NCI-H1930 (cell line): Measurements from ENCODE around the gene DIO3.
"Not testable (repeated sequence)": the region's sequence is repeated elsewhere in the genome, so short reads cannot be mapped to it uniquely, and the experiment has no call there.

Experiments
- DNase-seq, 2 experiments: peaks; one replicate each; lab custom pipeline; 2025; lab: John Stamatoyannopoulos, UW

The DIO3 gene

DNA sequence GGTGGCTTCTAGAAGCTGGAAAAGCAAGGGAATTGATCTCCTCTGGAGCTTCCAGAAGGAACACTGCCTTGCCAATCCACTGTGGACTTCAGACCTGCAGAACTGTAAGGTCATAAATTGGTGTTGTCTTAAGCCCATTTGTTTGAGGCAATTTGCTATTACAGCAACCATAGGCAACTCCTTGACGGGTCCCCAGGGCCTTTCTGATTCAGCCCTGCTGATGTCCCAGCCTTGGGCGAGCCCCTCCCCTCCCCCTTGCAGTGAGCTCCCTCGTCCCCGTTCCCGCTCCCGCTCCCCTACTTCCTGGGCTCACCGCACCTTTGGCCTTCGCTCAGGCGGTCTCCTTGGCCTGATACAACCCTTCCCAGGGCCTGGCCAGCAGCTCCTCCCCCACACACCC is 18.9 kb upstream of the DIO3 start:
- no peak for DNase-seq

GRCh38 chr14:101543814-101544213 is 17.5 kb upstream of the DIO3 start:
- DNase-seq, result no peak

GRCh38 chr14:101544550-101544949 is 16.7 kb upstream of the DIO3 start:
- DNase-seq, result no peak

GRCh38 chr14:101546706-101547105 is 14.6 kb upstream of the DIO3 start:
- DNase-seq, result no peak

- DNase-seq, result no peak
These were observed 14.1 kb upstream of the DIO3 start for GRCh38 chr14:101547107-101547738.

DNA sequence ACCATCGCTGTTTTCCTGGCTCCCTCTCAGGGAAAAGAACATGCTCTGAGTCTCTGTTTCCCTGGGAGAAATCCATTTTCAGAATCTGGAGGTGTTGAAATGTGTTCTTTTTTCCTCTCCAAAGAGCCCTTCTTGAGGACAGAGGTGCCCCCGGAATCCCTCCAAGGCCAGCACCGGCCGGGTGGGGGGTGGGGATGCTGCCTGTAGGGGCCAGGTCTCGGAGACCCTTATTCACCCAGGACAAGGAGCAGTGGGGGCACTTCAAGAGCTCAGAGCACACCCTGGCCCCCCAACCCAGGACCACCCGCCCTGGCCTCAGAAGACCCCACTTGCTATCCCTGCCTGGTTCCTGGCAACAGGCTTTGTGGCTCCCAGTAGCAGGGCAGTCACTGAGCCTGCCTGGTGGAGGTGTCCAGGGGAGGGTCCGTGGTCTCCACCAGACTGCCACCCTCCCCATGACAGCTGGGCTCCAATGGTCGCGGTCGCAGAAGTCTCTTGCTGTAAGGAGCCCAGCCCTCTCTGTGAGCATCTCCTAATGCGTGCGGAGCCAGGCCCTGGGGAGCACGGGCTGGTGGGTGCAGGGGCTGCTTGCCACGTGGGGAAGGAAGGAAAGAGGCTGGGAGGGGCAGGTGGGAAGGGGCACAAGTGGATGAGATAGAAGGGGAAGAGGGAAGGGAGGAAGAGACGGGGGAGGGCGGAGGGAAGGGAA is 13.2 kb upstream of the DIO3 start:
- DNase-seq, result no peak

GRCh38 chr14:101548710-101549109 is 12.6 kb upstream of the DIO3 start:
- no peak for DNase-seq

- DNase-seq, result no peak
These were observed 12.1 kb upstream of the DIO3 start for GRCh38 chr14:101549154-101549553.

- DNase-seq, result not testable (repeated sequence)
These were observed 10.9 kb upstream of the DIO3 start for GRCh38 chr14:101550202-101550912.

DNA sequence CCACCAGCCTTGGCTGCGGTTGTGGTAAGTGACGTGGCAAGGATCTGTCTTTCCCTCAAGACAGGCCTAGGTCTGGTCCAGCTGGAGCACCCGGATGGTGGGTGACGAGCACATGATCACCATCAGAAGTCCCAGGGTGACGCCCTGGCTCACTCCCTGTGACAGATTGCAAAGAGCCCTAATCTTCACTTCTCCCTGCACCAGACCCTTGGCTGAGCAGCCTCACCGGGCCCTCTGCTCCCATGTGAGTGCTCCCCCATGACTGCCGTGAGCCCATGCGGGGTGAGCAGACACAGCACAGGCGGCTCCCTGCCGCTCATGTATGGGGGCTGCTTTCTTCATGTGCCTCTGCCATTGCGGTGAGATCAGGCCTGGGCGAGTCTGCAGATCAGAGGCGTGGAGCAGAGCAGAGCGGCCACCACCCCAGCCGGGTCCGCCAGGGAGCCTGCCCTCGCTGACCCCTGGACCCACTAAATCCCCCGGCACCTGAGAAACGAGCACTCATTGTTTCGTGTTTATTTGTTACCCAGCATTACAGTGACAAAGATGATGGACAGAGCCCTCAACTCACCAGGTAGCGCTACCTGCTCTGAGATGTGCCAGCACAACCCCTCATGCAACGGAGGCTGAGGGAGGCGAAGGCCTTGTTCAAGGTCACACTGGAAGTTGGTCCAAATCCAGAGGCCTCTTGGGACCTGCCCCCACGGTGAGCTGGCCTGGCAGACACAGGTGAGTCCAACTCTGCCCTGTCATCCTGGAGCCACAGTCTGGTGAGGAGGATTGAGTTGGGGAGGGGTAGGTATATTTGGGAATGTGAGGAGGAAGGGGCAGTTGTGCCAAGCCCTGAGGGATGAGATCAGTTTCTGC is 9.3 kb upstream of the DIO3 start:
- no peak for DNase-seq

DNA sequence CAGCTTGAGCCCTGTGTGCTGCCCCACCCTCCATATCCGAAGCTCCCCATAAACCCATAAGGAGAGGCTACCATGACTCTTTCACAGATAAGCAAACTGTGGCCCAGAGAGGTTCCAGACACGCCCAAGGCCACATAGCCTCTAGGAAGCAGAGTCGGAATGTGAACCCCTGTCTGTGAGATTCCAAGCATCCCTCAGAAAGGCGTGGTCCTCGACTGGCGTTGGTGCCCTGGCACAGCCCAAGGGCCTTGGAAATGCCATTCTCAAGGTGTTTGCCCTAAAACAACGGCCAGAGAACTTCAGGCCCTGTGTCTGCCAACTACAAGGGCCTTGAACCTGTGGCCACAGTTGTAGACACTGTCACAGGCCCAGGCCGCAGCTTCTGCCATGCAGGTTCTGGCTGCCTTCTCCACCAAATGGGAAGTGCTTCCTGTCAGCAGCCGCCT is 8.5 kb upstream of the DIO3 start:
- no peak for DNase-seq

- DNase-seq, result no peak
These were observed 7.9 kb upstream of the DIO3 start for GRCh38 chr14:101553393-101553792.

GRCh38 chr14:101553931-101554330 is 7.4 kb upstream of the DIO3 start:
- no peak for DNase-seq

- no peak for DNase-seq
These were observed 6.2 kb upstream of the DIO3 start for GRCh38 chr14:101554991-101555668.

- DNase-seq, result not testable (repeated sequence)
These were observed 5.6 kb upstream of the DIO3 start for GRCh38 chr14:101555669-101556043.

- DNase-seq, result no peak
These were observed 5.2 kb upstream of the DIO3 start for GRCh38 chr14:101556131-101556530.

DNA sequence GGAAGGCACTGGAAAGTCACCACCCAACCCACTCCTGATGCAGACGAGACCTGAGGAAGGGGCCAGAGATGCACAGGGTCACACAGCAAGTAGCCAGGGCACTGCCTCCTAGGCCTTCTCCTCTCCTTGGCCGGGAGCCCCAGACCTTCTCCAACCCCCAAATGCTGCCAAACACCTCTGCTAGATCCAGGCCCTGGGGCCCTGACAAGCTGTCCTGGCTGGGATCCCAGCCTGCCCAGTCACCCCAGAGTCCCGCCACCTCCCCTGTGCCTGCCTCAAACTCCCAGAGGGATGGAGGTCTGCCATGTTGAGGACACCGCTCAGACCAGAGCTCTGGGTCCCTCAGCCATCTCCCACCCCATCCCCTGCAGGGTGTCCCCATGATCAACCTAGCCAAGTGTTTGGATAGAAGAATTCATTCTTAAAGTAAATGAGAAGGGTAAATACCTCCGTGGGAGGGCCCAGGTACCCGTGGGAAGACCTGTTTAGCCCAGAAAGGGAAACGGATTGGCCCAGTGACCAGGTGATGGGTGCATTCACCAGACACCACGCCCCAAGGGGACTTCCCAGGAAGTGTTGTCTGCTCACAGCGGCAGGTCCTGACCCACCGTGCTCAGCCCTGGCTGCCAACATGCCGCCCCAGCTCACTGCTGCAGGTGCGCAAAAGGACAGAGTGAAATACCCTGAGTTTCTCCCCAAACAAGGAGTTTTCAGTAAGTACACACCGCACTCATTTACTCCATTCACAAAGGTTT is 4.6 kb upstream of the DIO3 start:
- no peak for DNase-seq

DNA sequence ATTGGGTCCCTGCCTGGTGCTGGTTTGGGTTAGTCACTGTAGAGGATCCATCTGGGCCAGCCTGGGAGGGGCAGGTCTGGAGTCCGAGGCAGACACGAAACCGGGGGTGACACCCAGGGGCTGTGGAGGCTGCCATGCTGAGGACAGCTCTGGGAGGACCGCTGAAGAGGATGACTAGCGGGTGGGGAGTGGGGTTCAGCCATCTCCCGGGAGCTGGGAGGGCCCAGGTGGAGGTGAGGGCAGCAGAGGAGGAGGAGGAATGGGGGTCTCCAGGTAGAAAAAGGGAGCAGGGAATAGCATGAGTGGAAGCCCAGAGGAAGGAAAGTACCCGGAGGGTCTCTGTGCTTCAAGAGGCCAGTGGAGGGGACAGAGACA is 4.0 kb upstream of the DIO3 start:
- DNase-seq, result no peak

- DNase-seq, result no peak
These were observed 3.2 kb upstream of the DIO3 start for GRCh38 chr14:101557811-101558738.

DNA sequence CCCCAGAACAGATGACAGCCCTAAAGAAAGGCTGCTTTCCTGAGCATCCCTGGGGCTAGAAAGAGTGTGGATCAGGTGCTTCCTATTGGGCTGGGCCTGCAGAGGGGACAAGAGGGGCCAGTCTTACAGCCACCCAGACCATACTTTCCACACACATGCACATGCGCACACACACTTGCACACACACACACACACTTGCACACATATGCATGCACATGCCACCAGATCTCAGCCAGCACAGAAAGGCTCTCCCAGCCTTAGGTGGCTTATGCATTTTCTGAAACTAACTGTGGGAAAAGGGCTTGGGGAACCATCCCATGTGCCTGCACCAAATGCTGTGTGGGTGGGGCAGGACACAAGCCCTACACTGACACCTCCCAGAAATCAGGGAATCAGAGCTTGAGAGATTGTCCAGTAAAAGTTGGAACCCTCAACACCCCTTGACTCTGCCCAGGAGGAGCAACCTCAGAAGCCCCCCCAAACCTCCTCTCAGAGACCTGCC is 2.5 kb upstream of the DIO3 start:
- DNase-seq, result no peak
